ENCODE data around the gene SLC25A41. TPM values are rescaled to one million over a fixed set of nuclear protein-coding genes. Genes with fewer than 3 reads are reported as not detected.

The SLC25A41 gene
- total and polyA plus RNA-seq, 2 of the 8 experiments (the other 6 are each of a cell fraction or from before 2014, with no cell fraction given) = 0.50 TPM; not detected in 1

- TF ChIP-seq, protein P1, sequence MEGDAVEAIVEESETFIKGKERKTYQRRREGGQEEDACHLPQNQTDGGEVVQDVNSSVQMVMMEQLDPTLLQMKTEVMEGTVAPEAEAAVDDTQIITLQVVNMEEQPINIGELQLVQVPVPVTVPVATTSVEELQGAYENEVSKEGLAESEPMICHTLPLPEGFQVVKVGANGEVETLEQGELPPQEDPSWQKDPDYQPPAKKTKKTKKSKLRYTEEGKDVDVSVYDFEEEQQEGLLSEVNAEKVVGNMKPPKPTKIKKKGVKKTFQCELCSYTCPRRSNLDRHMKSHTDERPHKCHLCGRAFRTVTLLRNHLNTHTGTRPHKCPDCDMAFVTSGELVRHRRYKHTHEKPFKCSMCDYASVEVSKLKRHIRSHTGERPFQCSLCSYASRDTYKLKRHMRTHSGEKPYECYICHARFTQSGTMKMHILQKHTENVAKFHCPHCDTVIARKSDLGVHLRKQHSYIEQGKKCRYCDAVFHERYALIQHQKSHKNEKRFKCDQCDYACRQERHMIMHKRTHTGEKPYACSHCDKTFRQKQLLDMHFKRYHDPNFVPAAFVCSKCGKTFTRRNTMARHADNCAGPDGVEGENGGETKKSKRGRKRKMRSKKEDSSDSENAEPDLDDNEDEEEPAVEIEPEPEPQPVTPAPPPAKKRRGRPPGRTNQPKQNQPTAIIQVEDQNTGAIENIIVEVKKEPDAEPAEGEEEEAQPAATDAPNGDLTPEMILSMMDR (IDR thresholded peaks at IDR 0.05; ENCODE audit: control extremely low read depth in 1 of 3, insufficient read depth in 1 of 3, low read depth in 1 of 3, low read length in 3 of 3) = no peak
- TF ChIP-seq POU5F1 (IDR thresholded peaks at IDR 0.05; ENCODE audit: low read depth, low read length) = no peak
- peak; percentile 74; the same call in 1 of the 2 replicates for TF ChIP-seq CREB1 (IDR thresholded peaks at IDR 0.05)
- TF ChIP-seq POLR2AphosphoS5 (IDR thresholded peaks at IDR 0.05; ENCODE audit: low read depth, low read length) = peak; percentile 28; the same call in 1 of the 2 replicates
- no peak for TF ChIP-seq NRF1 (IDR thresholded peaks at IDR 0.05; ENCODE audit: low read depth, low read length)
- no peak for TF ChIP-seq RFX5 (IDR thresholded peaks at IDR 0.05; ENCODE audit: borderline replicate concordance, low read depth, low read length)
- TF ChIP-seq SIN3A (conservative IDR thresholded peaks at IDR 0.05 in 1 of 2, IDR thresholded peaks at IDR 0.05 in 1 of 2; ENCODE audit: low read depth in 1 of 2, low read length in 2 of 2) = no peak
- no peak for TF ChIP-seq SUZ12 (IDR thresholded peaks at IDR 0.05; ENCODE audit: low read length)
- TF ChIP-seq ASH2L (IDR thresholded peaks at IDR 0.05; ENCODE audit: low read length) = peak; percentile 3
- no peak for TF ChIP-seq USF2 (IDR thresholded peaks at IDR 0.05; ENCODE audit: low read length)
- TF ChIP-seq NANOG (IDR thresholded peaks at IDR 0.05; ENCODE audit: insufficient read depth, low read depth, low read length, poor library complexity, severe bottlenecking) = no peak
- TF ChIP-seq CBX5 (IDR thresholded peaks at IDR 0.05; ENCODE audit: low read depth, low read length) = no peak
- no peak for TF ChIP-seq EZH2 (IDR thresholded peaks at IDR 0.05; ENCODE audit: low read depth, low read length, severe bottlenecking)
Measured at GRCh38 chr19:6476155-6476895, 42.8 kb upstream of the SLC25A41 start (continued).

Data from H1 (cell line).